NCI-H1105 (cell line): ENCODE measurements around the gene PRKD1.

Source experiments
- DNase-seq: peaks from one replicate; lab custom pipeline; 2025; lab: John Stamatoyannopoulos, UW

Gene PRKD1

DNA sequence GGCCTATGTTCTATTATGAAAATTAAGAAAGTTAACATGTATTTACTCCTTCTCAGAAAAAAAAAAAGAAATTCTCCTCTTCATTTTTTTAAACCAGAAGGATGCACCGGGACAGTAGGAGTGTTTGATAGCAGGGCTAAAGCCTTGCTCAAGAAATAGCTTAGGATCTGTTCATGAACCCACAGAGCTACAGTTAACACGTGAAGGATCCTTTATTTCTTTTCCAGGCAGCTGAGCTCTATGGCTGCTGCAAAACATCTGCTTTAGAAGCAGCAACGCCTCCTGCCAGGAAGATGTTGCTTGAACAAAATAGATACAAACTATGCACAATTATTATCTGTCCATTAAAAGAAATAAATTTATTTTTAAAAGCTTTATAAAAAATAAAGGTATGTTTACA is 254.8 kb downstream of the PRKD1 start:
- DNase-seq, result no peak

- DNase-seq, result no peak
Measured at GRCh38 chr14:29671034-29671433, 256.6 kb downstream of the PRKD1 start.

- no peak for DNase-seq
Measured at GRCh38 chr14:29668201-29668600, 259.4 kb downstream of the PRKD1 start.

DNA sequence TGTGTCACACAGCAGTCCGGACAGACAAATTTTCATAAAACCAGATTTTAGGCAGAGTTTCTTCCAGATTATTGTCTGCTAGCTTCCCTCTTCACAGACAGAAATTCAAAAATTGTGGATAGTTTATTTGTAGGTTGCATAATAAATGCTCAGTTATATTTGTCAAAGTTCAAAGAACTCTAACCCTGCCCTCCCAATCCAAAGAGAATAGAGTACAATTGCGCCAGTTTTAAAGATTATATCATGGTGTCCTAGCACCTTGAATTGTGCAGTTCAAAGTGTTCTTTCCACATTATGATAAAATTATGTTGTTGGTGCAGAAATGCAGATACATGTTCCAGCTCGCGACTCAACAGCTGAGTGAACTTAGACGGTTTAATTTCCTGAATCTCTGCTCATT is 263.1 kb downstream of the PRKD1 start:
- DNase-seq, result no peak

- DNase-seq, result no peak
Measured at GRCh38 chr14:29663281-29663801, 264.3 kb downstream of the PRKD1 start.

DNA sequence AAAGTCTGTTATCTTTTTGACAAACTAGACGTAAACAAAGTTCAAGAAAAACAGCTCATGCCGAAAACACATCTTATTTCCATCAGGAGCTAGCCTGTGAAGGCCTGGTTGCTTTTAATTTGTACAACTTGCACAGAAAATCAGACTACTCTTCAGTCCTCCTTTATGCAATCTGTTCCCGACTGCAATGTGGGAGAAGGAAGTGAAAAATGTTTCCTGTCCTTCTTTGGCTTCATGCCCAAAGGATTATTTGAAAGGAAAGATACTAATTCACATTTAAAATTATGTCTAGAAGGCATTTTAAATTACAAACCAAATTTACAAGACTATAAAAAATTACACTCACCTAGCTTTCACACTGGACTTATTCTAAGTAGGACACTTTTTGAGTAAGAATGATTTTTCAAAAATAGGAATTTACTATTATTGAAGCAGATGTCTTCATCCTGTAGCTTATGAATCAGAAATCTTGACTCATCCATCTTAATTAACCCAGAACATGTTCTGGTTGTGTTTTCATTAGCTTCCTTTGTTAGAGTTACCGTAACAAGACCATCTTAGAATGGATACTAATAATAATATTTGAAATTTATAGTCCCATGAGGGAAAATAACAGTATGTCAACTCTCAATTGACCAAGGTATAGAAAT is 272.6 kb downstream of the PRKD1 start:
- no peak for DNase-seq

DNA sequence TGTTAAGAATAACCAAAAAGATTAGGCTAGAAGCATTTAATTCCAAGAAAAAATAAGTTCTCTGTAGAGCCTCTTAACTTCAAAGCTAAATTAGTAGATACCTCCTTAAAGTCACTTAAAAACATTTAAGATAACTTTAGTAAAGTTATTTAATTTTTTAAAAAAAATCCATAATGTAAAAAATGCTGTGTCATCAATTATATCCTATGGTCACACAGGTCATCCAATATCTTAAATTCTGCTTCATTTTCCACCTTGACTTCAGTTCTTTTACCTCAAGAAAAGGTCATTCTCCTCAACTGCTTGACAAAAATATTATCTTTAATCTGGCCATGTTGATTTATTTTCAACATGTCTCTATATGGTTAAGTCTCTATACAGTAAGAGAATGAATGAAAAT is 274.3 kb downstream of the PRKD1 start:
- DNase-seq, result no peak

DNA sequence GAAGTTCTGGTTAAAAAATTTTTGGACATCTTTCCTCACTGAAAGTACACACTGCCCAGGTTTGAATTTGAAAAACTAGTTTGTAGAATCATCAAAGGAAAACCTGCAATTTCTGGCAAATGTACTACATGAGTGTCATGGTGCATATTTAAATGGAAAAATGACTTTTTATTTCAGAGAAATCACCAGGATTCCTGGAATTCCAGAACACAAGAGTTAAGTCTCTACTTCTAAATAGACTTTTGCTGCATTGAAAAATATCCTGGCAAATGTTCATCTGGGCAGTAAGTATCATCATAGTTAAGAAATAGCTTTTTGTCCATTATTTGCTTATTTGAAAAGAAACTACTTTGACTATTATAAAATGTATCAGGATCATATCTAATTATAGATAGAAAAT is 275.1 kb downstream of the PRKD1 start:
- no peak for DNase-seq

GRCh38 chr14:29650554-29651269 is 276.9 kb downstream of the PRKD1 start:
- no peak for DNase-seq

GRCh38 chr14:29649170-29649569 is 278.5 kb downstream of the PRKD1 start:
- no peak for DNase-seq

- no peak for DNase-seq
Measured at GRCh38 chr14:29648045-29648444, 279.6 kb downstream of the PRKD1 start.

DNA sequence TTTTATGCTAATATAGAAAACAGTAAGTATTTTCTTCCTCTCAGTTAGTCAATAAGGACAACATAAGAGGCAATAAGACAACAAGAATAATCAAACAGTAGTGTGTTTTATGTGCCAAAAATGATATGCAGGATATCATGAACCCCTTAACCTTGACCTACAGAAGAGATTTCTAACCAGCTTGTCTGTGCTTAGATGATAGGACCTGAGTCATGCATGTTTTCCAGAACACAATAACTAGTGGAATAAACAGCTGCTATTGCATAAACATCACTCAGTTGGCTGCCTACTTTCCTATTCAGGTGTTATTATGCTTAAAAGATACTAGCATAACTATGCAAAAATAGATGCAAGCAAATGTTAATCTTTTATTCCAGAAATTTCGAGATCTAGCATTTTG is 282.5 kb downstream of the PRKD1 start:
- DNase-seq, result no peak

- DNase-seq, result no peak
Measured at GRCh38 chr14:29643433-29644211, 284.0 kb downstream of the PRKD1 start.

GRCh38 chr14:29637411-29637810 is 290.2 kb downstream of the PRKD1 start:
- peak; percentile 64 for DNase-seq

DNA sequence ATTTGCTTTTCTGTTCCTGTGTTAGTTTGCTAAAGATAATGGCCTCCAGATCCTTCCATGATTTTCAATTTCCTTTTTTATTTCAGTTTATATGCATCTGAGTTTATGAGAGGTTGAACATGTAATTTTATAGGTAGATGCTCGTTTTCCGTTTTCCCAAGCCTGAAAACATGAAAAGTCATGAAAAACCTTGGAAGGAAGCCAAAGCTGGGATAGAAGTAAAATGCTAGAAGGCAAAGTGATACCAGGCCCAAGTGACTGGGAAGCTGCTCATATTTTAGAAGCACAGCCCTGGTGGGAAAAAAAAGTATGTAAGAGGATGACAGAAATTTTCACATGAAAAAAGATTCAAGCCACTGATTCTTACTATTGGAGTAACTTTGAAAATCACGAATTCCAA is 290.8 kb downstream of the PRKD1 start:
- peak; percentile 31 for DNase-seq

- DNase-seq, result no peak
Measured at GRCh38 chr14:29630566-29631160, 297.0 kb downstream of the PRKD1 start.

GRCh38 chr14:29629839-29630238 is 297.8 kb downstream of the PRKD1 start:
- no peak for DNase-seq

- no peak for DNase-seq
Measured at GRCh38 chr14:29627137-29627536, 300.5 kb downstream of the PRKD1 start.

GRCh38 chr14:29618323-29619067 is 309.2 kb downstream of the PRKD1 start:
- no peak for DNase-seq

- no peak for DNase-seq
Measured at GRCh38 chr14:29616922-29617321, 310.7 kb downstream of the PRKD1 start.

- no peak for DNase-seq
Measured at GRCh38 chr14:29608861-29609260, 318.8 kb downstream of the PRKD1 start.

- DNase-seq, result no peak
Measured at GRCh38 chr14:29607169-29607568, 320.5 kb downstream of the PRKD1 start.
